Effector memory CD4-positive, alpha-beta T cell (primary cell): Measurements from ENCODE around the gene MEGF11.

Experiments
- DNase-seq, 3 donors: peaks; one replicate each; pipeline ENCODE4 v3.0.0-alpha.2; 2020
- H3K27ac ChIP-seq: 2 replicates; pipeline ENCODE4 v1.7.0; 2013; ENCODE audit warnings: mild to moderate bottlenecking, low read length, moderate library complexity; ENCODE audit not compliant: insufficient read depth, poor library complexity, severe bottlenecking
- H3K27me3 ChIP-seq: replicated peaks from 2 replicates; pipeline ENCODE4 v1.7.0; 2013; ENCODE audit warnings: mild to moderate bottlenecking, low read length; ENCODE audit not compliant: insufficient read depth, control insufficient read depth, poor library complexity, severe bottlenecking
- H3K36me3 ChIP-seq: 2 replicates; pipeline ENCODE4 v1.7.0; 2013; ENCODE audit warnings: mild to moderate bottlenecking, low read length, moderate library complexity; ENCODE audit not compliant: control insufficient read depth, insufficient read depth
- H3K4me1 ChIP-seq: 2 replicates; pipeline ENCODE4 v1.7.0; 2013; ENCODE audit warnings: low read length, mild to moderate bottlenecking; ENCODE audit not compliant: control insufficient read depth, insufficient read depth, poor library complexity, severe bottlenecking
- H3K4me3 ChIP-seq: 2 replicates; pipeline ENCODE4 v1.7.0; 2013; ENCODE audit warnings: low read length, low read depth, mild to moderate bottlenecking; ENCODE audit not compliant: insufficient read depth, poor library complexity, severe bottlenecking
- H3K9me3 ChIP-seq: 2 replicates; pipeline ENCODE4 v1.7.0; 2013; ENCODE audit warnings: mild to moderate bottlenecking, low read length, moderate library complexity; ENCODE audit not compliant: control insufficient read depth

Gene MEGF11

GRCh38 chr15:66164788-66165187 is 88.8 kb downstream of the MEGF11 start:
- no peak overlapping the region for H3K27ac ChIP-seq
- no peaks in the 10 kb centered on the region for H3K4me1 ChIP-seq
- no peak overlapping the region for H3K4me3 ChIP-seq
- no peaks in the 10 kb centered on the region for H3K36me3 ChIP-seq
- no peaks in the 10 kb centered on the region for H3K9me3 ChIP-seq
- no peak for DNase-seq
- H3K27me3 ChIP-seq, result no peaks in the 10 kb centered on the region

DNA sequence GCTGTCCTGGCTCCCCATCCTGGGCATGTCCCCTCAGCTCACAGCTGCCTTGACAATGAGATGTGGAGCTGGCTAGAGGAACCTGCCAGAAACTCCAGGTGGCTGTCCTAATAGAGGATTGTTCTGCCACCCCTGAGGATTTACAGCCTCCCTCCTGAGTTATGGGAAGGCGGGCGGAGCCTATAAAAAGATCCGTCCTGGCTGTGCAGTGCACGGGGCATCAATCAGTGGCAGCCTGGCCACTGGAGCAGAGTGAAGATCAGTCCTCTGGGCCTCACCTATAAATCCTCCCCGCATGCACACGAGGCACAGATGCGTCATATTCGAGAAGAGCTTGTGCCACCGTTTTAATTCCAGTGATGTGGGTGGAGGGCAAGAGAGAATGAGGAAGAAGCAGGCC is 90.0 kb downstream of the MEGF11 start:
- no peak for DNase-seq

GRCh38 chr15:66162286-66162685 is 91.3 kb downstream of the MEGF11 start:
- no peak for DNase-seq
- Histone ChIP-seq H3K27me3 (no peaks in the 10 kb centered on the region), H3K4me3 (no peak overlapping the region), H3K4me1 (no peaks in the 10 kb centered on the region), H3K27ac (no peak overlapping the region), H3K36me3 (no peaks in the 10 kb centered on the region), H3K9me3 (no peaks in the 10 kb centered on the region)

More for the DNA sequence above, 90.0 kb downstream of the MEGF11 start:
- Histone ChIP-seq H3K4me1 (no peaks in the 10 kb centered on the region), H3K36me3 (no peaks in the 10 kb centered on the region), H3K9me3 (no peaks in the 10 kb centered on the region), H3K27me3 (no peaks in the 10 kb centered on the region), H3K27ac (no peak overlapping the region), H3K4me3 (no peak overlapping the region)

- Histone ChIP-seq H3K27ac (no peak overlapping the region), H3K36me3 (no peaks in the 10 kb centered on the region), H3K27me3 (no peaks in the 10 kb centered on the region), H3K4me3 (no peak overlapping the region), H3K9me3 (no peaks in the 10 kb centered on the region), H3K4me1 (no peaks in the 10 kb centered on the region)
- DNase-seq, result no peak
Measured at GRCh38 chr15:66161575-66162118, 91.9 kb downstream of the MEGF11 start.

- no peaks in the 10 kb centered on the region for H3K27me3 ChIP-seq
- no peaks in the 10 kb centered on the region for H3K36me3 ChIP-seq
- no peaks in the 10 kb centered on the region for H3K4me1 ChIP-seq
- no peak overlapping the region for H3K27ac ChIP-seq
- H3K9me3 ChIP-seq, result no peaks in the 10 kb centered on the region
- DNase-seq, result no peak
- no peak overlapping the region for H3K4me3 ChIP-seq
Measured at GRCh38 chr15:66161108-66161507, 92.4 kb downstream of the MEGF11 start.

DNA sequence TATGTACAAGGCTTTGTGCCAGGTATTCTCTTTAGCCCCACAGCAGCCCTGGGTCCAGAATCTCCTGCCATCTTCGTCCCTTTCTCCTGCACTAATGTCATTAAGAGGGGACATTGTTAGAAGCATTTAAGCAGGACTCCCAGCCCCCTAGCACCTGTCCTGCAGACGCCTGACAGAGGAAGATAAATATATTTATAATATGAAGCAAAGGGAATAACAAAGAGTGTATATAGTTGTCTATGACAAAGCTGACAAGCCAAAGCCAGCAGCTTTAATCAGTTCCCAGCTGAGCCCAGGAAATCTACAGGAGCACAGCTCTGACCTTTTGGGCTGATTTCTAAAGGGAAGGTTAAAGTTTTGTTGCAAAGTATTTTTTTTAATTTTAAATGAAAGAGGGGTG is 96.0 kb downstream of the MEGF11 start:
- Histone ChIP-seq H3K27ac (no peak overlapping the region), H3K4me1 (no peaks in the 10 kb centered on the region), H3K9me3 (no peaks in the 10 kb centered on the region), H3K4me3 (no peak overlapping the region), H3K36me3 (no peaks in the 10 kb centered on the region), H3K27me3 (no peaks in the 10 kb centered on the region)
- no peak for DNase-seq

GRCh38 chr15:66156310-66156975 is 97.1 kb downstream of the MEGF11 start:
- no peaks in the 10 kb centered on the region for H3K36me3 ChIP-seq
- H3K27me3 ChIP-seq, result no peaks in the 10 kb centered on the region

DNA sequence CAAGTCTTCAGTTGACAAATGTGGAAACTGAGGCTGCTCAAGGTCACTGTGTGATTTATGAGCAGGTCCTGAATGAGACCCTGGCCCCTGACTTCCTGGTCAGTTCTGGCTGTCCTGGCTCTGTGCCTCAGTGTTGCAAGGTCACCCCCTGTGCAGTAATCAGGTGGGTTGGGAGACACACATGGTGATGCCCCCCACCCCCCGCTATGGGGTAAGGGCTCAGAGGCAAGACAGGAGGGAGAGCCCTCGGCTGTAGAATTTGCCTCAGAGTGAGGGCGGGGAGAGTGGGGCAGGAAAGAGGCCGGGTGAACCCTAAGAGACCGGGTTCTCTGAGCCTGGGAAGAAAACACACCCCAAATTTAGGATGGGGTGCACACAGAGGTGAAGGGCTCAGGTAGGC is 98.5 kb downstream of the MEGF11 start:
- H3K4me3 ChIP-seq, result no peak overlapping the region
- H3K27me3 ChIP-seq, result no peaks in the 10 kb centered on the region
- H3K36me3 ChIP-seq, result no peaks in the 10 kb centered on the region
- DNase-seq, result no peak
- no peak overlapping the region for H3K27ac ChIP-seq
- H3K4me1 ChIP-seq, result no peaks in the 10 kb centered on the region
- no peaks in the 10 kb centered on the region for H3K9me3 ChIP-seq

More at GRCh38 chr15:66156310-66156975, 97.1 kb downstream of the MEGF11 start:
- no peak for DNase-seq
- no peaks in the 10 kb centered on the region for H3K4me1 ChIP-seq
- no peaks in the 10 kb centered on the region for H3K9me3 ChIP-seq
- no peak overlapping the region for H3K4me3 ChIP-seq
- no peak overlapping the region for H3K27ac ChIP-seq

- Histone ChIP-seq H3K36me3 (no peaks in the 10 kb centered on the region), H3K27ac (no peak overlapping the region), H3K9me3 (no peaks in the 10 kb centered on the region), H3K4me3 (no peak overlapping the region), H3K4me1 (no peaks in the 10 kb centered on the region), H3K27me3 (no peaks in the 10 kb centered on the region)
- no peak for DNase-seq
Measured at GRCh38 chr15:66154581-66154980, 99.0 kb downstream of the MEGF11 start.

GRCh38 chr15:66153549-66154415 is 99.8 kb downstream of the MEGF11 start:
- Histone ChIP-seq H3K27me3 (no peaks in the 10 kb centered on the region), H3K4me3 (no peak overlapping the region), H3K36me3 (no peaks in the 10 kb centered on the region), H3K9me3 (no peaks in the 10 kb centered on the region), H3K27ac (no peak overlapping the region), H3K4me1 (no peaks in the 10 kb centered on the region)
- no peak for DNase-seq
